Naive B cell (primary cell): ENCODE measurements around the gene U2AF1L4. TPM values are rescaled to one million over a fixed set of nuclear protein-coding genes. Genes with fewer than 3 reads are reported as not detected.
A peak's percentile ranks its signal among the peaks of the same experiment; 100 is the strongest.

Experiments
- ATAC-seq, 2 donors: fragments of 150-1000 bp; cut with Tn5 transposase; 2 replicates each; pipeline ENCODE4 v1.10.0; 2021; ENCODE audit warnings: low read depth in 2 of 2, mild to moderate bottlenecking in 2 of 2, moderate library complexity in 2 of 2
- DNase-seq: peaks from one replicate; pipeline ENCODE4 v3.0.0; 2022
- H3K27ac Mint-ChIP-seq, 6 donors: one replicate each; pipeline ENCODE4 v1.8.0; 2020 to 2022; ENCODE audit warnings: mild to moderate bottlenecking in 6 of 6, mixed read lengths in 6 of 6, moderate library complexity in 5 of 6, inconsistent platforms in 2 of 6
- H3K27me3 Mint-ChIP-seq, 3 donors: one replicate each; pipeline ENCODE4 v1.8.0; 2021 to 2022; ENCODE audit warnings: mixed read lengths in 3 of 3, mild to moderate bottlenecking in 1 of 3
- H3K36me3 Mint-ChIP-seq, 2 donors: one replicate each; pipeline ENCODE4 v1.8.0; 2020 to 2022; ENCODE audit warnings: mixed read lengths in 2 of 2, inconsistent platforms in 1 of 2, mild to moderate bottlenecking in 1 of 2
- H3K4me1 Mint-ChIP-seq, 3 donors: one replicate each; pipeline ENCODE4 v1.8.0; 2020 to 2022; ENCODE audit warnings: mixed read lengths in 3 of 3, inconsistent platforms in 1 of 3, mild to moderate bottlenecking in 1 of 3, moderate library complexity in 1 of 3
- H3K4me3 Mint-ChIP-seq, 8 donors: one replicate each; pipeline ENCODE4 v1.8.0; 2020 to 2022; ENCODE audit warnings: mild to moderate bottlenecking in 8 of 8, mixed read lengths in 8 of 8, moderate library complexity in 8 of 8, inconsistent platforms in 2 of 8
- H3K9me3 Mint-ChIP-seq, 7 donors: one replicate each; pipeline ENCODE4 v1.8.0; 2020 to 2022; ENCODE audit warnings: mixed read lengths in 7 of 7, mild to moderate bottlenecking in 5 of 7, inconsistent platforms in 2 of 7, moderate library complexity in 1 of 7
- polyA plus RNA-seq, 6 donors: library from polyadenylated mRNA; unstranded; fragments of 300-500 nt; fragmentation: Illumina TruSeq; gene quantifications; one replicate each; pipeline ENCODE4 v1.2.3, GENCODE V29; 2021; ENCODE audit warnings: low read depth in 6 of 6

The U2AF1L4 gene
- polyA plus RNA-seq, 6 donors from 2014 or later = 26.1 to 41.0 (median 32.5) TPM

GRCh38 chr19:35718345-35719041 is 26.7 kb downstream of the U2AF1L4 start:
- Mint-ChIP-seq H3K36me3 (peaks cover 0 to 12% of the 10 kb centered on the region in 2 donors), H3K4me1 (peaks cover 48 to 68% (median 51%) of the 10 kb centered on the region in 3 donors), H3K27ac (peak overlapping the region in 5 of 6 donors; percentile 55 to 93 (median 85)), H3K4me3 (peak overlapping the region; percentile 78 to 95 (median 89)), H3K27me3 (no peaks in the 10 kb centered on the region), H3K9me3 (no peaks in the 10 kb centered on the region)
- ATAC-seq = no peak
- no peak for DNase-seq

- DNase-seq = no peak
Observed at GRCh38 chr19:35717665-35718344, 27.4 kb downstream of the U2AF1L4 start, which contains the start of gene KMT2B. Gene KMT2B, plus strand, starts transcription at chr19:35718003. Its CDS starts 16 bp downstream, at chr19:35718019.

GRCh38 chr19:35716801-35717664 is 28.2 kb downstream of the U2AF1L4 start:
- no peaks in the 10 kb centered on the region for H3K9me3 Mint-ChIP-seq
- H3K27ac Mint-ChIP-seq = peak overlapping the region; percentile 87 to 94 (median 93)
- ATAC-seq (peak; percentile 82 to 83), DNase-seq (peak; percentile 97)
- peaks cover 0 to 8% of the 10 kb centered on the region in 2 donors for H3K36me3 Mint-ChIP-seq
- peak overlapping the region; percentile 87 to 98 (median 94) for H3K4me3 Mint-ChIP-seq
- peaks cover 55 to 63% (median 59%) of the 10 kb centered on the region in 3 donors for H3K4me1 Mint-ChIP-seq
- H3K27me3 Mint-ChIP-seq = no peaks in the 10 kb centered on the region

More at GRCh38 chr19:35717665-35718344, 27.4 kb downstream of the U2AF1L4 start, which contains the start of gene KMT2B:
- peak; percentile 32 to 37 for ATAC-seq
- Mint-ChIP-seq H3K4me1 (peaks cover 52 to 69% (median 54%) of the 10 kb centered on the region in 3 donors), H3K36me3 (peaks cover 0 to 8% of the 10 kb centered on the region in 2 donors), H3K4me3 (peak within 1 kb of the TSS; percentile 88 to 98 (median 94)), H3K9me3 (no peaks in the 10 kb centered on the region), H3K27me3 (no peaks in the 10 kb centered on the region), H3K27ac (peak within 1 kb of the TSS; percentile 87 to 94 (median 93))

- Mint-ChIP-seq H3K27me3 (no peaks in the 10 kb centered on the region), H3K4me1 (peaks cover 52 to 59% (median 57%) of the 10 kb centered on the region in 3 donors), H3K27ac (peak overlapping the region; percentile 87 to 94 (median 93)), H3K4me3 (peak overlapping the region; percentile 87 to 98 (median 94)), H3K36me3 (peaks cover 0 to 8% of the 10 kb centered on the region in 2 donors), H3K9me3 (no peaks in the 10 kb centered on the region)
- ATAC-seq (no peak), DNase-seq (no peak)
Observed at GRCh38 chr19:35715981-35716800, 29.0 kb downstream of the U2AF1L4 start.

- H3K9me3 Mint-ChIP-seq = no peaks in the 10 kb centered on the region
- peaks cover 0 to 6% of the 10 kb centered on the region in 2 donors for H3K36me3 Mint-ChIP-seq
- peak overlapping the region in 6 of 8 donors; percentile 73 to 98 (median 92) for H3K4me3 Mint-ChIP-seq
- H3K4me1 Mint-ChIP-seq = peaks cover 50 to 66% (median 56%) of the 10 kb centered on the region in 3 donors
- H3K27me3 Mint-ChIP-seq = no peaks in the 10 kb centered on the region
- H3K27ac Mint-ChIP-seq = peak overlapping the region in 1 of 6 donors; percentile 87
- ATAC-seq (no peak), DNase-seq (no peak)
Observed at GRCh38 chr19:35715355-35715809, 29.8 kb downstream of the U2AF1L4 start.

- Mint-ChIP-seq H3K36me3 (no peaks in the 10 kb centered on the region), H3K4me3 (peak overlapping the region in 7 of 8 donors; percentile 49 to 88 (median 73)), H3K27me3 (no peaks in the 10 kb centered on the region), H3K27ac (peak overlapping the region in 3 of 6 donors; percentile 6 to 95 (median 73)), H3K4me1 (peaks cover 47 to 66% (median 51%) of the 10 kb centered on the region in 3 donors), H3K9me3 (no peaks in the 10 kb centered on the region)
- ATAC-seq = no peak
- DNase-seq = no peak
Observed at GRCh38 chr19:35714601-35715354, 30.4 kb downstream of the U2AF1L4 start.

GRCh38 chr19:35713904-35714495 is 31.2 kb downstream of the U2AF1L4 start:
- Mint-ChIP-seq H3K27ac (peak overlapping the region in 4 of 6 donors; percentile 33 to 95 (median 80)), H3K36me3 (no peaks in the 10 kb centered on the region), H3K4me1 (peaks cover 41 to 59% (median 44%) of the 10 kb centered on the region in 3 donors), H3K9me3 (no peaks in the 10 kb centered on the region), H3K27me3 (no peaks in the 10 kb centered on the region), H3K4me3 (peak overlapping the region in 4 of 8 donors; percentile 39 to 88 (median 62))
- DNase-seq (no peak), ATAC-seq (no peak)

GRCh38 chr19:35713506-35713850 is 31.7 kb downstream of the U2AF1L4 start:
- H3K36me3 Mint-ChIP-seq = no peaks in the 10 kb centered on the region
- H3K4me3 Mint-ChIP-seq = peak overlapping the region in 4 of 8 donors; percentile 10 to 88 (median 50)
- H3K27me3 Mint-ChIP-seq = no peaks in the 10 kb centered on the region
- H3K4me1 Mint-ChIP-seq = peaks cover 38 to 54% (median 41%) of the 10 kb centered on the region in 3 donors
- no peak for DNase-seq
- no peak for ATAC-seq
- peak overlapping the region in 3 of 6 donors; percentile 78 to 95 (median 85) for H3K27ac Mint-ChIP-seq
- no peaks in the 10 kb centered on the region for H3K9me3 Mint-ChIP-seq

- Mint-ChIP-seq H3K4me3 (peak overlapping the region; percentile 29 to 88 (median 59)), H3K27ac (peak overlapping the region; percentile 7 to 95 (median 89)), H3K36me3 (no peaks in the 10 kb centered on the region), H3K4me1 (peaks cover 37 to 53% (median 41%) of the 10 kb centered on the region in 3 donors), H3K27me3 (no peaks in the 10 kb centered on the region), H3K9me3 (no peaks in the 10 kb centered on the region)
- no peak for DNase-seq
- no peak for ATAC-seq
Observed at GRCh38 chr19:35712567-35713505, 32.4 kb downstream of the U2AF1L4 start.

- H3K36me3 Mint-ChIP-seq = no peaks in the 10 kb centered on the region
- peaks cover 29 to 44% (median 34%) of the 10 kb centered on the region in 3 donors for H3K4me1 Mint-ChIP-seq
- H3K9me3 Mint-ChIP-seq = no peaks in the 10 kb centered on the region
- DNase-seq (no peak), ATAC-seq (peak; percentile 53)
- no peaks in the 10 kb centered on the region for H3K27me3 Mint-ChIP-seq
- H3K27ac Mint-ChIP-seq = peak overlapping the region; percentile 15 to 98 (median 85)
- peak overlapping the region in 6 of 8 donors; percentile 2 to 67 (median 42) for H3K4me3 Mint-ChIP-seq
Observed at GRCh38 chr19:35710784-35711723, 34.2 kb downstream of the U2AF1L4 start.
